ENCODE results near the gene CD59. TPM values are rescaled to one million over a fixed set of nuclear protein-coding genes. Genes with fewer than 3 reads are reported as not detected.

Gene CD59
- total and polyA plus RNA-seq, 9 donors = 73.0 to 807 (median 288) TPM

- Histone ChIP-seq H3K9me3 (no peaks in the 10 kb centered on the region), H3K4me1 (ENCODE audit: insufficient read depth) (peaks cover 1% of the 10 kb centered on the region), H3K27ac (no peak overlapping the region), H3K27me3 (no peaks in the 10 kb centered on the region), H3K4me3 (no peak overlapping the region), H3K36me3 (no peaks in the 10 kb centered on the region)
- TF ChIP-seq CTCF (IDR thresholded peaks at IDR 0.05) (no peak), POLR2A (IDR thresholded peaks at IDR 0.05) (no peak), EP300 (IDR thresholded peaks at IDR 0.05) (no peak)
- intact Hi-C loops (cut with DNase I) = no loop called here
- no peak for DNase-seq
- WGBS, 3 donors = 83 to 88% (median 86%) methylated on average over 11 of the region's 11 CpGs
Observed at GRCh38 chr11:33655842-33656600, 80.2 kb downstream of the CD59 start.

GRCh38 chr11:33654594-33654993, 81.6 kb downstream of the CD59 start:
- no peaks in the 10 kb centered on the region for H3K36me3 ChIP-seq
- no peaks in the 10 kb centered on the region for H3K9me3 ChIP-seq
- no peak overlapping the region for H3K27ac ChIP-seq
- intact Hi-C loops (cut with DNase I) = no loop called here
- TF ChIP-seq EP300 (IDR thresholded peaks at IDR 0.05) (no peak), POLR2A (IDR thresholded peaks at IDR 0.05) (no peak), CTCF (IDR thresholded peaks at IDR 0.05) (no peak)
- peaks cover 1% of the 10 kb centered on the region for H3K4me1 ChIP-seq (ENCODE audit: insufficient read depth)
- no peaks in the 10 kb centered on the region for H3K27me3 ChIP-seq
- WGBS, 3 donors = 86 to 90% (median 87%) methylated on average over 6 of the region's 6 CpGs
- DNase-seq = no peak
- H3K4me3 ChIP-seq = no peak overlapping the region

Other genes with a start within 250 kb of the CD59 start
- under 1 TPM in 1 of 7 donors, not detected in 6; 0.61 TPM for gene C11orf91, start 35.6 kb downstream of the CD59 start, total RNA-seq
- not detected for gene C11orf91, start 35.6 kb downstream of the CD59 start, polyA plus RNA-seq
- 10 to 100 TPM; 30.0 to 43.0 (median 34.3) TPM for gene FBXO3, start 38.1 kb upstream of the CD59 start, total RNA-seq
- 10 to 100 TPM; 25.2 to 33.2 TPM for gene FBXO3, start 38.1 kb upstream of the CD59 start, polyA plus RNA-seq
- 10 to 100 TPM in 5 of 7 donors, 1 to 10 TPM in 2; 6.9 to 18.6 (median 13.2) TPM for gene LMO2, start 155.7 kb upstream of the CD59 start, total RNA-seq
- gene LMO2, start 155.7 kb upstream of the CD59 start, polyA plus RNA-seq = 10 to 100 TPM; 26.5 to 48.2 TPM